ENCODE data around the gene SLC25A20.

DNA sequence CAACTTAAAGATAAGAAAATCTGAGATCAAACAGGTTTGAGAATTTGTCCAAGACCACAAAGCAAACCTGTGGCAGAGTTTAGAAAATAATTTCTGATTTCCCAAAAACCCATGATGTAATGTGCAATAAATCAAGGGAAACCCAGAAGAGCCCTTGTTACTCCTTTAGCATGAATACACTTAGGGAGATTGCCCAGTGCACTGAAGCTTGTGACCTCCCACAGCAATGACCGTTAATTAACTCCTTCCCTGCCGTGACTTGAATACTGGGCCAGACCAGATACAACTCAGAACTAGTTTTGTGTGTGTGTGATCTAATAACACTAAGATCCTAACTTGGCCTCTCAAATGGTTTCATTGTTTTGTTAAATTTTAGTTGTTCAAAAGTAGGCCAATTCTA, 53.5 kb downstream of the SLC25A20 start:
- TF ChIP-seq ZFX (IDR thresholded peaks at IDR 0.05), result no peak
- TF ChIP-seq, protein P1, sequence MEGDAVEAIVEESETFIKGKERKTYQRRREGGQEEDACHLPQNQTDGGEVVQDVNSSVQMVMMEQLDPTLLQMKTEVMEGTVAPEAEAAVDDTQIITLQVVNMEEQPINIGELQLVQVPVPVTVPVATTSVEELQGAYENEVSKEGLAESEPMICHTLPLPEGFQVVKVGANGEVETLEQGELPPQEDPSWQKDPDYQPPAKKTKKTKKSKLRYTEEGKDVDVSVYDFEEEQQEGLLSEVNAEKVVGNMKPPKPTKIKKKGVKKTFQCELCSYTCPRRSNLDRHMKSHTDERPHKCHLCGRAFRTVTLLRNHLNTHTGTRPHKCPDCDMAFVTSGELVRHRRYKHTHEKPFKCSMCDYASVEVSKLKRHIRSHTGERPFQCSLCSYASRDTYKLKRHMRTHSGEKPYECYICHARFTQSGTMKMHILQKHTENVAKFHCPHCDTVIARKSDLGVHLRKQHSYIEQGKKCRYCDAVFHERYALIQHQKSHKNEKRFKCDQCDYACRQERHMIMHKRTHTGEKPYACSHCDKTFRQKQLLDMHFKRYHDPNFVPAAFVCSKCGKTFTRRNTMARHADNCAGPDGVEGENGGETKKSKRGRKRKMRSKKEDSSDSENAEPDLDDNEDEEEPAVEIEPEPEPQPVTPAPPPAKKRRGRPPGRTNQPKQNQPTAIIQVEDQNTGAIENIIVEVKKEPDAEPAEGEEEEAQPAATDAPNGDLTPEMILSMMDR (conservative IDR thresholded peaks at IDR 0.05), result no peak

All from C4-2B (cell line).